ENCODE results near the gene CYB561D2. TPM values are rescaled to one million over a fixed set of nuclear protein-coding genes. Genes with fewer than 3 reads are reported as not detected.
A peak's percentile ranks its signal among the peaks of the same experiment; 100 is the strongest.
"Not testable (repeated sequence)": the region's sequence is repeated elsewhere in the genome, so short reads cannot be mapped to it uniquely, and the experiment has no call there.

CYB561D2 gene, protein sequence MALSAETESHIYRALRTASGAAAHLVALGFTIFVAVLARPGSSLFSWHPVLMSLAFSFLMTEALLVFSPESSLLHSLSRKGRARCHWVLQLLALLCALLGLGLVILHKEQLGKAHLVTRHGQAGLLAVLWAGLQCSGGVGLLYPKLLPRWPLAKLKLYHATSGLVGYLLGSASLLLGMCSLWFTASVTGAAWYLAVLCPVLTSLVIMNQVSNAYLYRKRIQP
- 5.2 TPM for polyA plus RNA-seq (ENCODE audit: insufficient read length)

DNA sequence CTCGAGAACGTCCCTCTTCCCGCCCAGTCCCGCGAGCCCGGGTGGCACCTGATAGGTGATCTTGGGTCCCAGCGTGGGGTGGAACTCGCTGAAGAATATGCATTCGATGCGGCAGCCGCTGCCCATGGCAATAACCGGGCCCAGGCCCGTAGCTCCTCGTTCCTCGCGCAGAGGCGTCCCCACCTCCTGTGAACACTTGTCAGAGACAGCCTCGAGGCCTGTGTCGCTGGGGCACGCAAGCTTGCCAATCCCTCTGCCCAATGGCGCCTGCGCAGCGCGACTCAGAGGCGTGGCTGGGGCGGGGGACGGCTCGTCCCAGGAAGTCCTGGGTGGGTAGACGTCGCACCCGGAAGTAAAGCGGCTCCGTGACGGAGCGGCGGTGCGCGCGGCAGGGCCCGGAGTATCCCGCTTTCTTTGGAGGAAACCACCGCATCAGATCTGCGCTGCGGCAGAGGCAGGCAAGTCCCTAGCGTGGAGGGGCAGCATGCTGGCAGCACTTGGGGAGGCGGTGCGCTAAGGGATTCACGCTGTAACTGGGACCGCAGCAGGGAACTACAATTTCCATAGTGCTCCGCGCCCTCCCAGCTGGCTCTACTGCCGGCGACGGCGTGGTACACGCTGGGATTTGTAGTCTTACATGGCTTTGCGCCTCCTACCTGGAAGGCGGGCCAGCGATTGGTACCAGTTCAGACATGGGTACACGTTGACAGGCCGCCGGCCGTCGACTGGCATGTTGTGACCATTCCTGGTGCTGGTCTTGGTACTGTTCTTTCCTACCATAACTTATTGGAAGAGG lies at the start of gene CYB561D2, which contains the start of gene NPRL2:
Gene CYB561D2, plus strand, starts transcription at position 336 of the 796 bp plus-strand sequence. CDS start 572 bp downstream, outside the sequence.
Gene NPRL2, minus strand, starts transcription at position 249 of the 796 bp plus-strand sequence. Its CDS starts 123 bp downstream, at position 126.
- peak; percentile 84 for DNase-seq (ENCODE audit: low read depth)

DNA sequence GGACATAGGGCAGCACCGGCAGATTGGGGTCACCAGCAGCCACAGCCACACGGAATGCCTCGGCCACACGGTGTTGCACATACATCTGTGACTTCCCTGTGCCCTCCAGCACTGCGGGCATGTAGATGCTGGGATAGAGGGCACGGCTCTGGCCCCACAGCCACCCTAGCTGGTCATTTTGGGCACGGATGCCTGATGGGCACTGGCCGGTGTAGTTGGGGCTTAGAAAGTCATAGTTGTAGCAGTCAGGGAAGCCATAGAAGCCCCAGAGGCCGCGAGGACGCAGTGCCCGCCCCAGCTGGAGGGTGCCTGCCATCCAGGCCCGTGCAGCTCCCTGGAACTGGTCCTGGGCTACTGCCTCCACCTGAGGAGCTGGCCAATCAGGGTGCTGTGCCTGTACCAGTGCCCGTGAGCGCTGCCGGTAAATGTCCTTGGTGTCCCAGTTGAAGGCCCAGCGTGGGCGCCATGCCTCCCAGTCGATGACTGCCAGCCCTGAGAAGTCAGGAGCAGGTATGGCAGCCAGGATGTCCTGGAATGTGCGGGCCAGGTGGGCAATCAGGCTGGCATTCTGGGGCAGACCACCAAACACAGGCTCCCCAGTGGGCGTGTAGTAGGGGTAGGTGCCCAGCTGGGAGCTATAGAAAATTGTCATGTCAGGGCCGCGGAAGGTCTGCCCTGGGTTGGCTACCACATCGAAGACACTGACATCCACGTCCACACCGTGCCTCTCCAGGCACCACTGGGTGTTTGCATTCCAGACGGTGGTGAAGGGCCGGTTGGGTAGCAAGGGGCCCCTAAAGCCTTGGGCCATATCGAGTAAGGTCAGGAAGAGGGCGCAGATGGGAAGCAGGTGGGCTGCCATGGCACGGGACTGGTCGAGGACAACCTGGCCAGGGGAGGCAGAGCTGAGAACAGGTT lies 48.3 kb upstream of the CYB561D2 start:
- DNase-seq (ENCODE audit: low read depth), result no peak

DNA sequence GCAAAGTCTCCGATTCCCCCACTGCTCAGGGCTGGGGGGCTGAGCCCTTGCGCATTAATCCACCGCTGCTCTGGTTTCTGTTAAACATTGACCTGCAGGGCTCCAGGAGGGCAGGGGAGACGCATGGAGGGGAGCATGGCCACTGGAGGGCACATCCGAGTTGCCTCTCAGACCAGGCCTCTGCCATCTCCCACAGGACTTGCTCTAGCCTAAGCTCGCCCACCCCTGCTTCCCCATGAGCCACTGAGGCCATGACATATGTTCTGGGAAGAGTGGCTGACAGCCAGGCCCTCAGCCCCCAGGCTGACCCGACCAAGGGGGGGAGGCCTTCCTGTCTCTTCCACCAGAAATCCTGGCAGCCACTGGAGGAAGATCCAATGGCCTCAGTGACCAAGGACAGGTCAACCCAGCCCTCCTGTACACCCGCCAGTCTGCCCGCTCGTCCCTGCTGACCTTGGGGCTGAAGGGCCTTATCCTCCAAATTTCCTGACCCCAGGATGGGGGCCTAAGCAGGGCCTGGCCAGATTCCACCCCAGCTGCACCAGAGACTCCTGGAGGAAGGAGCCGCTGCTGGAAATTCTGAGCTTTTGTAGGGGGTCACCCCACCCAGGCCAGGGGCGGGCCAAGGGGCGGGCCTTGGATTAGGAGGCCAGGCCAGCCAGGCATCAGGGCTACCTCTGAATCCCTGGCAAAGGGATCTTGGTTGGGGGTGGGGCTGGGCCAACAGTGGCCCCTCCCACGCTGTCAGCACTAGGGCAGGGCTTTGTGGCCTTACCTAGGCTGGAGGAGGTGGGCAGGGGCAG lies 47.4 kb upstream of the CYB561D2 start, which contains the start of gene HYAL1:
Gene HYAL1, minus strand, starts transcription at position 562 of the 803 bp plus-strand sequence. CDS start 618 bp downstream, outside the sequence.
- DNase-seq (ENCODE audit: low read depth), result no peak

DNA sequence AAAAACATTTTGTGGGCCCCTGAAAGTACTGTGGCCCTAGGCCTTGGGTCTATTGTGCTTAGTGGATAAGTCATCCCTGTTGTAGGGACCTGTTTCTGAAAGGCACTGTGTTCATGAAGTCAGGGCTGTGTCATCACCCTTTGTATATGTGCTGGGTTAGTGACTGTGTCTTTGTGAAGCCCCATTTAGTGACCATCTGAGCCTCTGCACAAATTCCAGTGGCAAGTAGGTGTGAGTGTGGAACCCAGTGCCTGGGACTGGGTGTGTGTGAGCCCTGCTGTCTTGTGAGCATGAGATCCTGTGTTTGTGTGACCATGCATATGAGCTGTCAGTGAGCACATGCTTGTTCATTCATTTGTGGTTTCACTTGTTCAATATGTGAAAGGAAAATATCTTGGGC lies 46.1 kb upstream of the CYB561D2 start:
- DNase-seq (ENCODE audit: low read depth), result no peak

DNA sequence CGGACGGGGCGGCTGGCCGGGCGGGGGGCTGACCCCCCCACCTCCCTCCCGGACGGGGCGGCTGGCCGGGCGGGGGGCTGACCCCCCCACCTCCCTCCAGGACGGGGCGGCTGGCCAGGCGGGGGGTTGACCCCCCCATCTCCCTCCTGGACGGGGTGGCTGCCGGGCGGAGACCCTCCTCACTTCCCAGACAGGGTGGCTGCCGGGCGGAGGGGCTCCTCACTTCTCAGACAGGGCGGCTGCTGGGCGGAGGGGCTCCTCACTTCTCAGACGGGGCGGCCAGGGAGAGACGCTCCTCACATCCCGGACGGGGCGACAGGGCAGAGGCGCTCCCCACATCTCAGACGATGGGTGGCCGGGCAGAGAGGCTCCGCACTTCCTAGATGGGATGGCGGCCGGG lies 38.6 kb upstream of the CYB561D2 start:
- not testable (repeated sequence) for DNase-seq (ENCODE audit: low read depth)

DNA sequence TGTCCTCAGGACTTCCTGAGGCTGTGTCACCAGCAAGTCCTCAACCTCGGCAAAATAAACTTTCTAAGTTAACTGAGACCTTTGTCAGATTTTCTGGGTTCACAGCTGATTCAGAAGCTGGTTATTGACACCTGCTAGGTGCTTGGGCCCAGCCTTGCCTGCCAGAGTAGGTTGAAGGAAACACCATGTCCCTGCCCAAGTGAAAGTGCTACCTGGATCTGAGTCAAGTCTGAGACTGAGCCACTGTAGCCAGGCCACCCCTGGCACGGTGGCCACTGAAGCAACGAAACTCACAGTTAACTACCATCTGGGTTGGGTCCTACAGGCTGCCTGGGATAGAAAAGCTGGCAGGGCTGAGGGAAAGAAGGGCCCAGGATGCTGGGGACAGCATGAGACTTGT lies 36.3 kb upstream of the CYB561D2 start:
- no peak for DNase-seq (ENCODE audit: low read depth)

DNA sequence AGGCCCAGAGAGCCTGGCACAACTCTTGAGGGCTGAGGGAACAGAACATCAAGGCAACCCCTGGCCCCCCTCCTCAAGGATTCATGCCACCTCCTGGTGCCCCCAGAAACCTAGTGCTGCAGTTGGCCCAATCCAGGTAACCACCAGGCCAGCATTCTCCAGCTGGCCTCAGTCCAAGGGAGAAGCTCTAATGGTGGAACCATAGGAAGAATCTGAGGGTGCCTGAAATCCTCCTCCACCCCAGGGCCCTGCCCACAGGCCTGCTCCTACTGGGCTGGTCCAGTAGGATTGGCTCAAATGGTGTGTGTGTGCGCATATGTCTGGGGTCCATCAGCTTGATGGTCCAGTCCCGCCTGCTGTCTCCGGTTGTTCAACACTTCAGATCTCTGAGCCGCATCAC lies 35.8 kb upstream of the CYB561D2 start:
- DNase-seq (ENCODE audit: low read depth), result no peak

DNA sequence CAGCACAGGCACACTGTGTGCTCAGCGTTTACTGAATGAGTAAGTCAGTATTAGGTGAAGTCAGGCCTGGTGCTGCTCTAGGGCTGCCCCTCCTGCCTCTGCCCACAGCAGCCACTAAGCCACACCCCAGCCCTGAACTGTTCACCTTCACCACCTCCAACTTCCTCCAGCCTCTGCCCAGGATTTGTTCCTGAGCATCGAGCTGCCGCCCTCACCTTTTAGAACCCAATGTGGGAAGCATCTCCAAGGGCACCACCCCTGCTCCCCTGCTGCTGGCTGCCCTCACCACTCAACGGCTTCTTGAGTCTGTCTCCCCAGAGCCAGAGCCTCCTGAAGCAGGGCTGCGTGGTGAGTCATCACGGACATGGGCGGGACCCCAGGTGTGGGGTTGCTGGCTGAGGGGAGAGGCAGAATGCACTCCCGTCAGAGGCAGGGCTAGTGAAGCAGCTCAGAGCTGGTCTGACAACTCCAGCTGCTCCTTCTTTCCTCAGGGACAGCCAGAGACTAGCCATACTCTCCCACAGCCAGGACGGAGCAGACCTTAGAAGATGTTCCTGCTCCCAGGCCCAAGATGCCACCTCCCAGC lies 33.9 kb upstream of the CYB561D2 start:
- DNase-seq (ENCODE audit: low read depth), result no peak

DNA sequence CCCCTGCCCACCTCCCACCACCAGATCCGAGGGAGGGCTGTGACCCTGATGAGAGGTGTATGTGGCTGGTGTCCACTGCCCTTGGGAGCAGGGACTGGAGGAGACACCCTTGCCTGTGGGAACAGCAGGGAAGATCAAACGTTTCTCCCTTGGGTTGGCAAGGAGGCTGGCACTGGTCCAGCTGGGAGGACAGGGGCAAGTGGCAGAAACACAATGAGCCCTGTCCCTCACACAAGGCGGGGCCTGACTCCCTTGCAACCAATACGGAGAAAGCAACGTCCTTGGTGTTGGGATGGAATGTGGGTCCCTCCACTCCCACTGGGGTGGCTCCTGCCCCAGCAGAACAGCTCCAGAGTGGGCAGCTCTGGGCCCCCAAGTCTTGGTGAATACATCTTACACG lies 33.4 kb upstream of the CYB561D2 start:
- no peak for DNase-seq (ENCODE audit: low read depth)

DNA sequence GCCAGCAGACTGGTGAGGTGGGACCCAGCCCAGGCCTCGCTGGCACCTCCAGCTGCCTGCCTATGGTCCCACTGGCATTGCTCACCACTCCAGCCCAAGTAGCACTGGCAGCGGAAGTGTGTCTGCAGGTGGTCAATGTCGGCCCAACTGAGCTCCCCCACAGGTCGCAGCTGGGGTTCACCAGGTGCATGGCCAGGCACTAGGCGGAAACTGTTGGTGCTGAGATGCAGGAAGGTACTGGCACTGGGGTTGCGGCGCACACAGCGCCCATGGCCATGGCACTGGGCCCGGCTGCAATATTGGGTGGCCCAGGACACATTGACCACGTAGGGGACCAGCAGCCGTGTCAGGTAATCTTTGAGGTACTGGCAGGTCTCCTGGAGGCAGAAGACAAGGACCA lies 32.5 kb upstream of the CYB561D2 start:
- DNase-seq (ENCODE audit: low read depth), result no peak

DNA sequence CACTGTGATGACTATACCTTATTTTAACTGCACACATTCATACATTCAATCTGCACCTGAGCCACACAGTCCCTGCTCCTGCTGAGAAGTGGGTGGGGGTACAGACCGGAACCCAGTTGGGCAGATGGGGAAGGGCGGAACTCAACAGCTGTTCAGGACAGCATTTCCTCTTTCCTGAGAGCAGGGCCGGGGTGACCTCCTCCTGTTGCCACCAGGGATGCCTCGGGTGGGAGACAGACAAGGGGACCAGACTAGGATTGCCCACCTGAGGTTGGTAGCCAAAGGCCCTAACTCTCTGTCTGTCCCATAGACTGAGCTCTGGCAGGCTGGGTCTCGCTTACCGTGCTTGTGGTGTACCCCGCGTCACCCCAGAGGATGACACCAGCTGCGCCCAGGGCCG lies 32.0 kb upstream of the CYB561D2 start:
- DNase-seq (ENCODE audit: low read depth), result no peak

DNA sequence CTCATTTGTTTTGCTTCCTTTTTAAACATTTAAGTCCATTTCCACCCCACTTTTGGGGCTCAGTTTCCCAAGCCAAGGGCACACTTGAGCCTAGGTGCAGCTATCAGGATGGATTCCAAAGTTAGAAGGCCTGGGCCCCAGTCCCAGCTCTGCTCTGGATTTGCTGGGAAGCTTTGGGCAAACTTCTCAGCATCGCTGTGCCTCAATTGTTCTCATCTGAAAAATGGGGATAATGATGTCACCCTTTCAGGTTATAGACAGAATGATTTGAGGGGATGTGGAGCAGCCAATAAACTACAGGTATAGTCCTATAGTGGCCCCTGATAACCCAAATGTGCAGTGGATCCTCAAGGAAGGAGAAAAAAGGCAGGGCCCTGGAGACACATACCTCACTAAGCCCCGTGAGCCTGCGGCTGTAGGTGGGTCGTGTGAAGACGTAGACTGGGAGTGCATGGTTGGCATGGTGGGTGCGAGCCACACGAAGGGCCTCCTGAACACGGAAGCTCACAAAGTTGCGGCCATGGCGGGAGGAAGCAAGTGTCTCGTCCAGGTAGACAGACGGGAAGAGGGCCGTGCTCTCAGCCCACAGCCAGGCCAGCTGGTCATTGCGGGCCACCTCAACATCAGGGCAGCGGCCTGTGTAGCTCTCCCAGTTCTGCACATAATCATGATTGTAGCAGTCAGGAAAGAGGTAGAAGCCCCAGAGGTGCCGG lies 31.3 kb upstream of the CYB561D2 start:
- no peak for DNase-seq (ENCODE audit: low read depth)

DNA sequence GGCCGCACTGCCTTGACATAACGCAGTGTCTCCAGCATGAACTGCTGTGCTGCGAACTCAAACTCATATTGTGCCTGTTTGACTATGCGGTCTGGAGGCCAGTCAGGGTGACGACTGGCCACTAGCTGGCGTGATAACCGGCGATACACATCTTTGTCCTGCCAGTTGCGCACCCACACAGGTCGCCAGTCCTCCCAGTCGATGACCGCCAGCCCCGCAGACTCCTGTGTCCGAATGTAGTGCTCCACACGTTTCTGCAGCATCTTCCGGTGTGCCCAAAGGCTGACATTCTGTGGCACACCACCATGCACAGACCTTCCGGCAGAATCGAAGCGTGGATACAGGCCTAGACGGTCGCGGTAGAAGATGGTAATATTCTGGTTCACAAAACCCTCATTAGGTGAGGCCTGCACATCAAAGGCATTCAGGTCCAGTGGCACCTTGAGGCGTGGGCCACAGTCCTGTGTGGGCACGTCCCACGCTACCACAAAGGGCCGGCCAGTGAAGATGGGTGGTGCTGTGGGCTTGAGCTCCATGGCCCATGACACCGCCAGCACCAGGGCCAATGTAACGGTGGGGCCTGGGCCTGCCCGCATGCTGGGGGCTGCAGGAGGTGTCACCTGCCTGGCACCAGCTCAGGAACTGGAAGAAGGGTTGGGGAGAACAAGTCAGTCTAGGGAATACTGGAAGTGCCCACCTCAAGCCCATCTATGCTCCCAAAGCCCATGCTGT lies 30.6 kb upstream of the CYB561D2 start:
- DNase-seq (ENCODE audit: low read depth), result no peak

DNA sequence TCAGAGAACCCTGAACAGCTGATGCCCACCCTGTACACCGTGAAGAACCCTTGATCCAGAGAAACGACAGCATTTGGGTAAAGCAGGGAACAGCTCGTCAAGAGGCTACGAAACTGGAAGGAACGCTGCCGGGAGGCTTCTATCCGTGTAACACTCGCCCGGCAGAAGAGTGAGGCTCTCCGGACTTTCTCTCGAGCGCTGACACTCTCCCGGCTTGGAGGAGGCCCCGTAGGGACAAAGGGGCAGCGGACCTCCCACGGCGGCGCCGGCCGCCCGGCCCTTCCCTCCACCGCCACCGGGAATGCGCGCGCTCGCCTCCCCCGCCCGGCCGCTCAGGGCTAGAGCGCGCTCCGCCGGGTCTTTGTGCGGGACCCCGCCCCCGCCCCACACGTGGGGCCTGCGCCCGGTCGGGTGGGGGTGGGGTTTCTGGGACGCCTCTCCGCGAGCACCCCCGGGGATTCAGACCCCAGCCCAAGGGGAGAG lies 29.8 kb upstream of the CYB561D2 start:
- DNase-seq (ENCODE audit: low read depth), result no peak

DNA sequence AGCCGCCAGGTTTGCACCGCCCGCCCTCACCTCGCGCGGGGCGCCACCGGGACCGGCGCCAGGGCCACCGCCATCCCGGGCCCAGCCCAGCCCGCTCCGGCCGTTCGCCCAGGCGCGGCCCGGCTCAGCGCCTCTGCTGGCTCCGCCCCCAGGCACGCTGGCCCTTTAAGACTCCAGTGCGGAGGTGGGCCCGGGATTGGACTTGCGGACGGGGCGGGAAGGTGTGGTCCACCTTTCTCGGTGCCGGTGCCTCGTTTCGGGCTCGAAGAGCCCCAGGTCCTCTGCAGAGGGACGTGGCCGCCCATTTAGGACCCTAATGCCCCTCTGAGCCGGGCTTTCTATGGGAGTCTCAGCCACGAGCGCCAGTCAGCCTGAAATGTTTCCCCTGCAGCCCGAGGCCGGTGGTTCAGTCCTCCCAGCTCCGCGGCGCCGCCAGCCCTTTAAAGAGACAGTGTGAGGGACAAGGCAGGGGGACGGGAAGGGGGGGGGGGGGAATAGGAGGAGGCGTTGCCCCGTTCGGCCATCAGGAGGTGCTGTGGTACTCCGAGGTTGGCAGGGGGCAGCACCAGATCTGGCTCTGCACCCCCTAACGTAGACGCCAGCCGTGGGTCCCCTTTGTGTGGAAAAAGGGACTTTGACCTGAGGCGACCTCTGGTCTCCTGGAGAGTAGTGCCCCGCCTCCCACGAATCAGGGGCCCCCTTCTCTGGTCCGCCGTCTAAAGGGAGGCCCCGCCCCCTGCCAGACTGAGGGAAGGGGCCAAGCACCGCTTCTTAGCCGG lies 29.1 kb upstream of the CYB561D2 start:
- no peak for DNase-seq (ENCODE audit: low read depth)

DNA sequence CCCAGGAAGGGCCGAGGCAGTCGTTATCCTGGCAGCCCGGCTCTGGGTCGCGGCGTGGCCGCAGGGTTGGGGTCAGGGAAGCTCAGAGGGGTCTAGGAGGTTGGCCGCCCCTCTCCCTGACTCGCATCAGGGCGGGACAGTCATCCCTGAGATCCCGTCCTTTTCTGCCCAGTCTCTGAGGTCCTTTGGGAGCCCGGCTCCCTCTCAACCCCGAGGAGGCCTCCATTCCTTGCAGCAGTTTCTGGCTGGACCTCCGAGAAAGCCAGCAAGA lies 28.6 kb upstream of the CYB561D2 start:
- DNase-seq (ENCODE audit: low read depth), result no peak

DNA sequence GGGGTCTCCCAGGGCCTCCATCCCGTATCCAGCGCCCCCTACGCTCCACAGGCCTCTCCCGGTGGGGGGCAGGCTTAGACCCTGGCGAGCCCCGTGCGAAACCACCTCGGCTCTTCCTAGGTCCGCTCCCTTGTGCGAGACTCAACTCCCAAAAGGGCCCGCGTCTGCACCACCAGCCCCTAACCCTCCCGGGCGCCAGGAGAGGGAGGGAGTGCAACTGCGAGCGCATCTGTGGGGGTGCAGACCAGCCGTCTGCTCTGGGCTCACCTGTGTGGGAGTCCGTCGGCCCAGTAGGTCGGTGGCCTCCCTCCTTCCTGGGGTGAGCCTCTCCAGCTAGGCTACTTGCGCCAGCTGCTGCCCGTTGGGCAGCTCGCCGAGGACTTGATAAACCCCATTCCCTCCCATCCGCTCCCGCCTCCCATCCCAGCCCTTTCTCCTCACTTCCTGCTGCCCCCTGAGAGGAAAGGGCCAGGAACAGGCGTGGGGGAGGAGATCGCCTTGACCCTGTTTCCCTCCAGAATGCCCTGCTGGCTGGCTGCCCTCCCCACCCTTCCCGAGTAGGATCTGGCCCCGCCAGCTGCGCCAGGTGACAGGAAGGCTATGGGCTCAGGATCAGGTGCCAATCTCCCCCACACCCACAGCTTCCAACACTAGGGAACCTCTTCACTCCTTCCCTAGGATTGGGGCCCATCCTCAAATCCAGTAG lies 28.1 kb upstream of the CYB561D2 start, which contains the start of gene HYAL2:
Gene HYAL2, minus strand, starts transcription at position 360 of the 706 bp plus-strand sequence. CDS start 2,256 bp downstream, outside the sequence.
- no peak for DNase-seq (ENCODE audit: low read depth)

DNA sequence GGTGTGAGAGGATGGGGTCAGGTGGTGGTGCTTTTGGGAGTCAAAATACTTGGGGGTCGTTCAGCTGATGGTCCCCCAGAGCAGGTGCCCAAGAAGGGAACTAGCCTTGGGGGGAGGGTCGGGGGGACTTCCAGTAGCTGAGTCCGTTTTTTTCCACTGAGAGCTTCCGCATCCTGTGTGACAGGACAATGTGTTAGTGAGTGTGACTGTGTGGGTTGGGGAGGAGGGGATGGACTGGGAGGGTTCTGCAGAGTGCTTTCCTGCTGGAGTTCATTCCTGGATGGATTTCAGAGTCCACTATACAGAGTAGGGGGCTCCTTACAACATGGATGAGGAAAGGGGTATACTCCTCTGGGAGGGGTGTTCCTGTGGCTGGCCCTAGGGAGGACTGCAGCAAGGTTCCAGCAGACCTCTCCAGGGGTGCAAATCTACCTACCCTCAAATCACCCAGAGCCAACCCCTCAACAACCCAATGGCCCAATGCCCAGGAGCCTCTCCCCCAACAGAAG lies 27.5 kb upstream of the CYB561D2 start:
- no peak for DNase-seq (ENCODE audit: low read depth)
